KG1 (cell line): ENCODE measurements around the gene SHB.

Source experiments
- DNase-seq: peaks from one replicate; lab custom pipeline; 2025; lab: John Stamatoyannopoulos, UW

SHB gene

GRCh38 chr9:38068701-38069628 lies at the start of gene SHB:
TSS of gene SHB (minus strand) at chr9:38069227. CDS start at chr9:38068645, 582 bp downstream.
- no peak for DNase-seq

- no peak for DNase-seq
Measured at GRCh38 chr9:38117651-38118050, 48.6 kb upstream of the SHB start.

GRCh38 chr9:38114905-38115304 lies 45.9 kb upstream of the SHB start:
- no peak for DNase-seq

GRCh38 chr9:38112456-38112855 lies 43.4 kb upstream of the SHB start:
- no peak for DNase-seq

GRCh38 chr9:38112049-38112448 lies 43.0 kb upstream of the SHB start:
- DNase-seq: no peak

- DNase-seq: no peak
Measured at GRCh38 chr9:38110476-38110875, 41.4 kb upstream of the SHB start.

- no peak for DNase-seq
Measured at GRCh38 chr9:38109601-38110000, 40.6 kb upstream of the SHB start.

GRCh38 chr9:38108326-38108725 lies 39.3 kb upstream of the SHB start:
- no peak for DNase-seq

- no peak for DNase-seq
Measured at GRCh38 chr9:38107811-38108304, 38.8 kb upstream of the SHB start.

GRCh38 chr9:38107405-38107804 lies 38.4 kb upstream of the SHB start:
- no peak for DNase-seq

GRCh38 chr9:38106488-38106887 lies 37.5 kb upstream of the SHB start:
- DNase-seq: no peak

- DNase-seq: no peak
Measured at GRCh38 chr9:38103340-38103739, 34.3 kb upstream of the SHB start.

- no peak for DNase-seq
Measured at GRCh38 chr9:38101423-38101822, 32.4 kb upstream of the SHB start.

- DNase-seq: no peak
Measured at GRCh38 chr9:38096238-38096805, 27.3 kb upstream of the SHB start.

- DNase-seq: no peak
Measured at GRCh38 chr9:38094165-38094564, 25.1 kb upstream of the SHB start.

GRCh38 chr9:38092656-38093055 lies 23.6 kb upstream of the SHB start:
- no peak for DNase-seq

GRCh38 chr9:38092200-38092524 lies 23.1 kb upstream of the SHB start:
- DNase-seq: no peak

- DNase-seq: no peak
Measured at GRCh38 chr9:38091310-38092199, 22.5 kb upstream of the SHB start.

- no peak for DNase-seq
Measured at GRCh38 chr9:38090170-38090569, 21.1 kb upstream of the SHB start.

GRCh38 chr9:38089387-38090165 lies 20.5 kb upstream of the SHB start:
- no peak for DNase-seq

GRCh38 chr9:38088006-38088925 lies 19.2 kb upstream of the SHB start:
- DNase-seq: no peak
